Chondrocyte (in vitro differentiated cells): ENCODE results near the gene EDN3. TPM values are rescaled to one million over a fixed set of nuclear protein-coding genes. Genes with fewer than 3 reads are reported as not detected.

Experiments used
- DNase-seq: peaks from one replicate; pipeline ENCODE4 v3.0.0; 2021; ENCODE audit warnings: mixed read lengths, low spot score
- H3K27ac Mint-ChIP-seq: one replicate; pipeline ENCODE4 v1.8.0; 2021; ENCODE audit warnings: mild to moderate bottlenecking, moderate library complexity, mixed read lengths; ENCODE audit not compliant: unreplicated experiment
- H3K27me3 Mint-ChIP-seq: 2 replicates; pipeline ENCODE4 v1.8.0; 2021; ENCODE audit warnings: low read depth, mixed read lengths
- H3K36me3 Mint-ChIP-seq: 2 replicates; pipeline ENCODE4 v1.8.0; 2021; ENCODE audit warnings: low read depth, mixed read lengths
- H3K4me1 Mint-ChIP-seq: 2 replicates; pipeline ENCODE4 v1.8.0; 2021; ENCODE audit warnings: low read depth, mild to moderate bottlenecking, mixed read lengths
- H3K4me3 Mint-ChIP-seq: one replicate; pipeline ENCODE4 v1.8.0; 2021; ENCODE audit warnings: mild to moderate bottlenecking, moderate library complexity, mixed read lengths; ENCODE audit not compliant: unreplicated experiment
- H3K9me3 Mint-ChIP-seq: 2 replicates; pipeline ENCODE4 v1.8.0; 2021; ENCODE audit warnings: low read depth, mixed read lengths
- CTCF ChIP-seq: fragments of 200-600 bp; sonication (generic); IDR thresholded peaks from 2 replicates; pipeline ENCODE4 v1.5.0; 2021; ENCODE audit warnings: antibody characterized with exemption, mild to moderate bottlenecking, moderate library complexity
- total RNA-seq: library from RNA; stranded (reverse); gene quantifications from 3 replicates; pipeline ENCODE4 v1.2.1, GENCODE V29; 2021

Gene EDN3
- total RNA-seq, 1 donor from 2014 or later: 0.55 TPM

GRCh38 chr20:59322585-59323454 is 22.4 kb downstream of the EDN3 start:
- Mint-ChIP-seq H3K36me3 (no peaks in the 10 kb centered on the region), H3K4me3 (no peak overlapping the region), H3K27me3 (peaks cover 32% of the 10 kb centered on the region), H3K27ac (no peak overlapping the region), H3K4me1 (no peaks in the 10 kb centered on the region), H3K9me3 (no peaks in the 10 kb centered on the region)
- no peak for TF ChIP-seq CTCF
- DNase-seq: no peak

GRCh38 chr20:59323731-59324130 is 23.3 kb downstream of the EDN3 start:
- Mint-ChIP-seq H3K27me3 (peaks cover 32% of the 10 kb centered on the region), H3K9me3 (no peaks in the 10 kb centered on the region), H3K4me1 (no peaks in the 10 kb centered on the region), H3K27ac (no peak overlapping the region), H3K4me3 (no peak overlapping the region), H3K36me3 (no peaks in the 10 kb centered on the region)
- no peak for TF ChIP-seq CTCF
- DNase-seq: no peak

- Mint-ChIP-seq H3K36me3 (no peaks in the 10 kb centered on the region), H3K4me1 (no peaks in the 10 kb centered on the region), H3K4me3 (no peak overlapping the region), H3K27ac (no peak overlapping the region), H3K27me3 (peaks cover 35% of the 10 kb centered on the region), H3K9me3 (no peaks in the 10 kb centered on the region)
- TF ChIP-seq CTCF: no peak
- DNase-seq: no peak
Observed at GRCh38 chr20:59324521-59325141, 24.2 kb downstream of the EDN3 start.

GRCh38 chr20:59325142-59325523 is 24.7 kb downstream of the EDN3 start:
- no peak for TF ChIP-seq CTCF
- H3K9me3 Mint-ChIP-seq: no peaks in the 10 kb centered on the region
- DNase-seq: no peak
- no peaks in the 10 kb centered on the region for H3K4me1 Mint-ChIP-seq
- H3K27me3 Mint-ChIP-seq: peaks cover 33% of the 10 kb centered on the region
- H3K36me3 Mint-ChIP-seq: no peaks in the 10 kb centered on the region
- no peak overlapping the region for H3K27ac Mint-ChIP-seq
- no peak overlapping the region for H3K4me3 Mint-ChIP-seq

GRCh38 chr20:59326188-59326587 is 25.8 kb downstream of the EDN3 start:
- DNase-seq: no peak
- peaks cover 33% of the 10 kb centered on the region for H3K27me3 Mint-ChIP-seq
- H3K4me1 Mint-ChIP-seq: no peaks in the 10 kb centered on the region
- H3K4me3 Mint-ChIP-seq: no peak overlapping the region
- no peaks in the 10 kb centered on the region for H3K36me3 Mint-ChIP-seq
- H3K9me3 Mint-ChIP-seq: no peaks in the 10 kb centered on the region
- no peak for TF ChIP-seq CTCF
- no peak overlapping the region for H3K27ac Mint-ChIP-seq
